ENCODE data around the gene TMEM245.

TMEM245 gene

DNA sequence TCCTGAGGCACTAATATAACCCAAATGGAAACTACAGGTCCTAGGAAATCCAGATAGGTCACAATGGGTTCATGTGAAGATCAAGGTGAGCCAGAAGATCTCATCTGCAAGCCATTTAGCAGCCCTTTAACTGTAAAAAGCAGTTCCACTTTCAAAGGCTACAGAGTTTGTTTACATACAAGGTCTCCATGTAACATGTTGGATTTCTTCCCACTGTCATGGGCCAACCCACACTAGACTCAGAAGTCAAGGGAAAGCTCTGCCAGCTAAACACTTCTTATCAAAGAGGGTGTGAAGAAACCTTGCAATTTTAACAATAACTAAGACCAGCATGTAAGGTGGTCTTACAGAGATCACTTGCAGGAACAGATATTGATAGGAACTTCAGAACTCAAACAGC lies 102.7 kb downstream of the TMEM245 start:
- H3K27ac ChIP-seq, result no peak overlapping the region
- TF ChIP-seq ZFX (IDR thresholded peaks at IDR 0.05), result no peak
- TF ChIP-seq, protein P1, sequence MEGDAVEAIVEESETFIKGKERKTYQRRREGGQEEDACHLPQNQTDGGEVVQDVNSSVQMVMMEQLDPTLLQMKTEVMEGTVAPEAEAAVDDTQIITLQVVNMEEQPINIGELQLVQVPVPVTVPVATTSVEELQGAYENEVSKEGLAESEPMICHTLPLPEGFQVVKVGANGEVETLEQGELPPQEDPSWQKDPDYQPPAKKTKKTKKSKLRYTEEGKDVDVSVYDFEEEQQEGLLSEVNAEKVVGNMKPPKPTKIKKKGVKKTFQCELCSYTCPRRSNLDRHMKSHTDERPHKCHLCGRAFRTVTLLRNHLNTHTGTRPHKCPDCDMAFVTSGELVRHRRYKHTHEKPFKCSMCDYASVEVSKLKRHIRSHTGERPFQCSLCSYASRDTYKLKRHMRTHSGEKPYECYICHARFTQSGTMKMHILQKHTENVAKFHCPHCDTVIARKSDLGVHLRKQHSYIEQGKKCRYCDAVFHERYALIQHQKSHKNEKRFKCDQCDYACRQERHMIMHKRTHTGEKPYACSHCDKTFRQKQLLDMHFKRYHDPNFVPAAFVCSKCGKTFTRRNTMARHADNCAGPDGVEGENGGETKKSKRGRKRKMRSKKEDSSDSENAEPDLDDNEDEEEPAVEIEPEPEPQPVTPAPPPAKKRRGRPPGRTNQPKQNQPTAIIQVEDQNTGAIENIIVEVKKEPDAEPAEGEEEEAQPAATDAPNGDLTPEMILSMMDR (conservative IDR thresholded peaks at IDR 0.05), result no peak

DNA sequence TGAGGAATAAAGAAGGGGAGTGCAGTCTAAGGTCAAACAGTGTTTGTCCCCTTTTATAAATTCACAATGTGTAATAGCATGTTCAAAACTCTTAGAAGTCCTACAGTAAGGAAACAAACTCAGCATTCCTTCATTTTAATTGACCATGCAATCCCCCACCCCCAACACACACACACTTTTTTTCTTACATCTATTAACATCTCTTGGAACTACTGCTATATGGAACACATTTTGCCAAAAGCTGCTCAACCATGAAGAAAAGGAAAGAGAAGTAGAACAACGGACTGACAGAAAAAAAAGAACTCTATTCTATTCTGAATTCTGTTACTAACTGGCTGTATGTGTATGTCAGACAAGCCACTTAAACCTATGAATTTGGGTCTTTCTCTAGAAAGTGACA lies 103.6 kb downstream of the TMEM245 start:
- no peak overlapping the region for H3K27ac ChIP-seq
- TF ChIP-seq, protein P1 (conservative IDR thresholded peaks at IDR 0.05), result no peak
- no peak for TF ChIP-seq ZFX (IDR thresholded peaks at IDR 0.05)

DNA sequence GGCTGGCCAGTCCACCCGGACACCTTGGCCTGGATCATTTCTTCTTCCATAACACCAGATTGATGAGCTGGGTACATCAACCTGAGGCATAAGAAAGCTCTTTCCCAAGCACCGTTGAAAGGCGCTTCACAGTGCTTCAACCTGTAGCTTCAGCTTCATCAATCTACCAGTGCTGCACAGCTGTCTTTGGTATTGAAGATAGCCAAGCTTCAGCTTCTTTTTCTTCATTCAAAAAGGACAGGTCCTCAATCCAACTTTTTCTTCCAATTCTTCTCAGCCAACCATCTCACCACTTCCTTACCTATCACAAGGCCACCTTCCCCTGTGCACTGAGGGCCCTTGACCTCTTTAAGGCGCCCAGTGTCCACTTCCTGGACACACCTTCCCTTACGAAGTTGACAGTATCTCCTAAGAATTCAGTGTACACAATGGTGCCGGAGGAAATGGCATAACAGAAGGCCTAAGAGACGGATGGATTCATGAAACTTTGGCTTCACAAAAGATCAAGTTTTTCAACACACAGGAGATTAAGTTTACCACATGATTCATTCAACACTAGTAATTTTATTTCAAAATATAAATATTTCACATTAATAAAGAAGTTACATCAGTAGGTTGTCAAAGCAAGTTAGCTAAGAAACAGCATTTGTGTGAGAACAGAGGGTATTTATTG lies 105.0 kb downstream of the TMEM245 start:
- TF ChIP-seq, protein P1 (conservative IDR thresholded peaks at IDR 0.05), result no peak
- H3K27ac ChIP-seq, result no peak overlapping the region

DNA sequence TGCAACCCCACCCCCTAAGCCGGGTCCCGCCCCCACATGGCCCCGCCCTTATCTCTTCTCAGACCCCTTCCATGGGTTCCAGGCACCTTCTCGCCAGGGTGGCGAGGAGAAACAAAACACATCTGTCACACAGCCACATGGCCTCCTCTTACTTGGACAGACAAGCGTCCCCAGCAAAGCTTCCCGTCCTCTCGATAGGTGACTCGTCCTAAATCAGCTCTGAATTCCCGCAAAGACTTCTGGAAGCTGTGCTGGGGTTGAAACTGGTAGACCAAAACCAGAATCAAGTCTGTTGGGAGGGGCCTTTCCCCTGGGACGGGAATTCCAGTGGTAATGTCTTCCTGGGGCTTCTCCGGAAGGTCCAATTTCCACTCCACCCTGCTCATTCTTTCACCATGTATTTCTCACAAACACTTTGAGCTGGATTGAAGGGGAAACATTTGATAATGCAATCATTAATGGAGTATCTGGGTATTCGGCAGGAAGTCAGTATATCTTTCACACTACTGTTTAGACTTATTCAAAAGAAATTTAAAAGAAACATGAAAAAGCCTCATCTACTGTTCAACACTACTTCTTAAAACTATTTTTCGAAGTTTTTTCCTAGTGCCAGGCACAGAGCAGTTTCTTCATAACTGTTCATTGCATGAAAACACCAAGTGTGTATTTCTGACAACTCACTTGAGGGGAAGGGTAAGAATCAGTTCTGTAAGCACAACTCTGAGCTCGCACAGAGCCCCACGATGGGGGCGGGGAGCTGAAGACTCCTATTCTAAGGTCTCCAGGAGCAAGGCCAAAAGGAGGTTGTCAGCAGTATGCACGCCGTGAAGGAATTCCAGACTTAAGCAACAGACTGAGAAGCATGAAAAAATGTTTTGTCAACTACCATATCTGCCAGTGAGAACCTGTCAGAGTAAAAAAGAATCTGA lies 105.8 kb downstream of the TMEM245 start:
- TF ChIP-seq ZFX (IDR thresholded peaks at IDR 0.05), result no peak
- TF ChIP-seq, protein P1 (conservative IDR thresholded peaks at IDR 0.05), result no peak
- H3K27ac ChIP-seq, result no peak overlapping the region

DNA sequence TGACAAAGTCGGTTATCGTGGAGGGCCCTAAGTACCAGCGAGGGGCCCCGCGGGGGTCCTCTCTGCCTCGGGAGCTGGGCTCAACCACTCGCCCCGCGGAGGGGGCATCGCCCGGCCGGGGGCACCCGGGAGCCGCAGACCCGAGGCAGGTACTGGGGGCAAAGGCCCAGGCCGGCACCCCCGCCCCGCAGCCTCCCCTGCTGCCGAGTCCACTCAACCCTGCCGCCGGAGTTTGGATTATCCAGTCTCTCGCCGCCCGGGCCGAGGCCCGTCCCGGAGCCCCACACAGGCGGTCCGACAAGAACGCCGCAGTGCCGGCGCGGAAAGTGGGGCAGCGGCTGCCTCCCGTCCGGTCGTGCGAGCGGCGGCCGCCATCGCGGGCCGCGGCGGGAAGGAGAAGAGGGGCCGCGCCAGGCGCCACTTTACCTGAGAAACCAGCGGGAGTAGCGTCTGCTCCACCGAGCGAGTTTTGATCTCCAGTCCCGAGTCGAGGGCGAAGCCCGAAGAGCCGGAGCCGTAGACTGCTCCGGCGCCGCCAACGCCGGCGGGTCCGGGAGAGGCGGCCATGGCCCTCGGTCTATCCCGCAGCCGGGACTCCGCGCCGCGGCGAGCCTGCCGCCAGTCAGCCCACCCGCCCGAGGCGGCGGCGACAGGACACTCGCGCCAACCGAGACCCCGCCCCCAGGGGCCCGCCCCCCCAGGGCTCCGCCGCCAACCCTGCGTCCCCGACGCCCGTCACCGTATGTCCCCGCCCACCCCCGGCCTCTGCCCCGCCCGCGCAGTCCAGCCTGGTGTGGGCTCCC lies 106.7 kb downstream of the TMEM245 start, which contains the start of gene CTNNAL1:
Gene CTNNAL1 (minus strand): TSS at position 624 of the 803 bp plus-strand sequence. CDS start 57 bp downstream, at position 567.
- peak within 1 kb of the TSS; percentile 78 for H3K27ac ChIP-seq
- peak; percentile 84 for TF ChIP-seq ZFX (IDR thresholded peaks at IDR 0.05)
- TF ChIP-seq, protein P1 (conservative IDR thresholded peaks at IDR 0.05), result no peak

DNA sequence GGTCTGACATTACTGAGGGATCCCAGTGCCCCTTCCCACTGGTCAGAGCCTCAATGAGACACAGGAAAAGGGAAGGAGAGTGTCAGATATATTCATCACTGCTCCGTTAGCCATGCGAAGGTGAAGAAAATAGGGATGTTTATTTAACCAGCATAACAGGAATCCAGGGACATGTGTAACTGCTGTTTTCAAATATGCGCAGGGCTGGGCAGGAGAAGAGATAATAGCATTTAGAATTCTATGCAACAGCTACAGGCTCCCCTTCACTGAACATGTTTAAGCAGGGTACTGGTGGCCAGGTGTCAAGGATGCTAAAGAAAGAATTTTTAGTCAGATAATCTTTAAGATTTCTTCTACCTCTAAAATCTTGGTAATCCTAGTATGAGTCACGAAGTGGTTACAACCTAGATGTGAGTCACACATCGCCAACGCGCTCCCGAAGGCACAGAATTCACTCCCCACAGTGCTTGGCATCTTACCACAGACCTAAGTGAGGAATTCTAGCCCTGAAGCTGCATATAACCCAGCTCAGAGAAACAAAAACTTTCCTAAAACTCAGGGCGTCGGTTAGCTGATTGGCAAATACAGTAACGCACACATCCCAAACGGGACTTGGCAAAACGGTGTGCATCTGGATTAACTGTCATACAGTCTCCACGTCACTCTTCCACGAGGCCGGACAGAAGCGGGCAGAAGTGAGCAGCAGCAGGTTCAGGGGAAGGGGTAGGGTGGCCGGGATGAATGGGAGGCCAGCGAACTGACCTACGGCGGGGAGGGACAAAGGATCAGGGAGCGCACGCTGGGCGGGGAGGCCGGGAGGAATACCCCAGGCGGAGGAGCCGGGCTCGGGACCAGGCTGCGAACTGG lies 107.5 kb downstream of the TMEM245 start:
- H3K27ac ChIP-seq, result peak overlapping the region; percentile 78
- TF ChIP-seq ZFX (IDR thresholded peaks at IDR 0.05), result no peak
- TF ChIP-seq, protein P1 (conservative IDR thresholded peaks at IDR 0.05), result no peak

All from C4-2B (cell line).